ENCODE data around the gene SLC35E1. TPM values are rescaled to one million over a fixed set of nuclear protein-coding genes. Genes with fewer than 3 reads are reported as not detected.
"Not testable (repeated sequence)": the region's sequence is repeated elsewhere in the genome, so short reads cannot be mapped to it uniquely, and the experiment has no call there.

SLC35E1 gene
- total RNA-seq, 2 donors from 2014 or later: 52.2 to 71.5 TPM

DNA sequence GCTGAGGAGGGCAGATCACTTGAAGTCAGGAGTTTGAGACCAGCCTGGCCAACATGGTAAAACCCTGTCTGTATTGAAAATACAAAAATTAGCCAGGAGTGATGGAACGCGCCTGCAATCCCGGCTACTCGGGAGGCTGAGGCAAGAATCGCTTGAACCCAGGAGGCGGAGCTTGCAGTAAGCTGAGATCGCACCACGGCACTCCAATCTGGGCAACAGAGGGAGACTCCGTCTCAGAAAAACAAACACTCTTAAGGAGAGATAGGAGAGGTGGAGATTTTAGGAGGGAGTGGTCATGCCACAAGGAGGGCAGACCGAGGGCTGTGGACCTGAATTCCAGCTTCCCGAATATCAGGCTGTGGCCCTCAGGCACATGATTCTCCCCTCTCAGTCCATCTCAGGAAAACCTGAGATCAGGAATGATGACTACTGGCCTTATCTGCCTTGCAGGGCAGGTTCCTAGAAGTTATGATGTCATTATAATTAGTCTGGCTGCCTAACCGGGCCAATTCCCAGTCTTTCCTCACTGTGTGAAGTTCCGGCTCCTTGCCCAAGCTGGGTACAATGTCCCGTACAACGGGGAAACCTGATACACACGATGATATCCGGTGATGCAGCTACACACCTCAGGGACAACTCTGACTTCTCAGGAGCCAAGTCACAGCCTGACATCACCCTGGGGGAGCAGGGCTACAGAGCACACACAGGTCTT is 2.5 kb downstream of the SLC35E1 start:
- peaks cover 38 to 39% of the 10 kb centered on the region in 2 donors for H3K4me1 Mint-ChIP-seq (ENCODE audit: low read depth in 2 of 2)
- no peaks in the 10 kb centered on the region for H3K27me3 Mint-ChIP-seq
- H3K27ac Mint-ChIP-seq: peak overlapping the region in 1 of 2 donors; percentile 48
- no peaks in the 10 kb centered on the region for H3K9me3 Mint-ChIP-seq
- peak overlapping the region; percentile 39 for H3K4me3 Mint-ChIP-seq
- H3K36me3 Mint-ChIP-seq: peaks cover 9% of the 10 kb centered on the region
- no peak for DNase-seq (ENCODE audit: low spot score)
- ATAC-seq: no peak

DNA sequence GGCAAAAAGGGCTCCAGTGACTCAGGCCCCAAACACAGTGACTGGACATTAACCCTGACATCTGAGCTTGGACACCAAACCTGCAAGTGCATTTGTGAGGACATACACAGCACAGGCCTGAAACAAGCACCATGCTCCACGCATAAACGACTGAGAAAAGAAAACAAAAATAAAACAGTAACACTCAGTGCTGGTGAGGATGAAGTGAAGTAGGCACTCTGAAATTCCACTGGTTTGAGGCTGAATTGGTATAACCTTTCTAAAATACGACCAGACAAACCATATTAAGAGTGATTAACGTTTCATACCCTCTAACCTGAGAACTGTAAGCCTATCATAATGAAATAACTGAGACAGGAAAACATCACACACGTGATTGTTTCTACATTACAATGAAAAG is 5.5 kb downstream of the SLC35E1 start:
- ATAC-seq: no peak
- Mint-ChIP-seq H3K4me3 (peak overlapping the region; percentile 79), H3K27me3 (no peaks in the 10 kb centered on the region), H3K27ac (peak overlapping the region; percentile 72), H3K9me3 (no peaks in the 10 kb centered on the region), H3K36me3 (peaks cover 19% of the 10 kb centered on the region), H3K4me1 (ENCODE audit: low read depth in 2 of 2) (peaks cover 19 to 23% of the 10 kb centered on the region in 2 donors)
- no peak for DNase-seq (ENCODE audit: low spot score)

DNA sequence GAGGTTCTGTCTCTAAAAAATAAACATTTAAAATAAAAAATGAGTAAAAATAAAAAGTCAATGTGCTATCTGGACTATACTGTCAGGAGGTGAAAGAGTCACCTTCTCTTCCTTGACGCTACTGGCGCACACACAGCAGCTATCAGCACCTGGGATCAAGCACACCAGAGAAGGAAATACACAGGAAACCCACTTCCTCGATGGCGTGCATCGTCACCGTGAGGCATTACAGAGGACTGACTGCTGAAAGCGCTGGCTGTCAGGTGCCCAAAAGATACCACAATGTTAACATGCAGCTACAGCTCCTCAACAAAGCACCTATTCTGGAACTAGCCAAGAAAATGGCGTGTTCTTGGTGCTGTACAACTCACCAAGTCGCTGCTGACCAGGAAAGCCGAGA is 6.1 kb downstream of the SLC35E1 start:
- H3K27ac Mint-ChIP-seq: peak overlapping the region; percentile 72
- H3K36me3 Mint-ChIP-seq: peaks cover 20% of the 10 kb centered on the region
- peaks cover 13 to 18% of the 10 kb centered on the region in 2 donors for H3K4me1 Mint-ChIP-seq (ENCODE audit: low read depth in 2 of 2)
- ATAC-seq (peak; percentile 81 to 91), DNase-seq (ENCODE audit: low spot score) (no peak)
- H3K4me3 Mint-ChIP-seq: peak overlapping the region; percentile 79
- H3K27me3 Mint-ChIP-seq: no peaks in the 10 kb centered on the region
- no peaks in the 10 kb centered on the region for H3K9me3 Mint-ChIP-seq

DNA sequence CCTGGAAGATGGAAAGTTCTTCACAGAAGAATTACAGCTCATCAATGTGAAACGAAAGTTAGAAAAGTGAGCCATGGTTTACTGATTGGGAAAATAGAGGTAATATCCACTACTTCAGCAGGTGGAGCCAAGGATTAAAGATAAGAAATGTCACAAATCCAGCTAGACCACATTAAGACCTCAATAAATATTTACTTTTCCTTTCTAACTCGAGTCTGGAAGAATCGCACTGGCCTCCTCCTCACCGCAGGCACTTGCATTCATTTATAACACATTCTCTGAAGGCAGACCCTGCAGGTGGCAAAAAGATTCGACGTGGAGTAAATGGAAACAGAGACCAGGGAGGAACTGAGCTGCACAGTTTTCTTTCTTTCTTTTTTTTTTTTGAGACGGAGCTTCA is 7.4 kb downstream of the SLC35E1 start:
- Mint-ChIP-seq H3K36me3 (peaks cover 25% of the 10 kb centered on the region), H3K27me3 (no peaks in the 10 kb centered on the region), H3K9me3 (no peaks in the 10 kb centered on the region), H3K4me3 (no peak overlapping the region), H3K27ac (no peak overlapping the region), H3K4me1 (ENCODE audit: low read depth in 2 of 2) (peaks cover 9 to 19% of the 10 kb centered on the region in 2 donors)
- DNase-seq (ENCODE audit: low spot score): no peak
- ATAC-seq: no peak

DNA sequence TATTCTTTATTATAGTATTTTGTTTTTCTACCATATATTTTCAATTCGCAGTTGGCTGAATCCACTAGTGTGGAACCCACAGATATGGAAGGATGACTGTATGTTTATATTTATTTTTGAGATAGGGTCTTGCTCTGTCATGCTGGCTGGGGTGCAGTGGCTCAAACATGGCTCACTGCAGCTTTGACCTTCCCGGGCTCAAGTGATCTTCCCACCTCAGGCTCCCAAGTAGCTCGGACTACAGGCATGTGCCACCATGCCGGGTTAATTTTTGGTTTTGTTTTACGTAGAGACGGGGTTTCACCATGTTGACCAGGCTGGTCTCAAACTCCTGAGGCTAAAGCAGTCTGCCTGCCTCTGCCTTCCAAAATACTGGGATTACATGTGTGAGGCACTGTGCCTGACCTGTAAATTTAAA is 9.6 kb downstream of the SLC35E1 start:
- Mint-ChIP-seq H3K9me3 (no peaks in the 10 kb centered on the region), H3K4me1 (ENCODE audit: low read depth in 2 of 2) (peaks cover 9 to 16% of the 10 kb centered on the region in 2 donors), H3K27me3 (no peaks in the 10 kb centered on the region), H3K4me3 (no peak overlapping the region), H3K36me3 (peaks cover 28% of the 10 kb centered on the region), H3K27ac (no peak overlapping the region)
- ATAC-seq (no peak), DNase-seq (ENCODE audit: low spot score) (no peak)

DNA sequence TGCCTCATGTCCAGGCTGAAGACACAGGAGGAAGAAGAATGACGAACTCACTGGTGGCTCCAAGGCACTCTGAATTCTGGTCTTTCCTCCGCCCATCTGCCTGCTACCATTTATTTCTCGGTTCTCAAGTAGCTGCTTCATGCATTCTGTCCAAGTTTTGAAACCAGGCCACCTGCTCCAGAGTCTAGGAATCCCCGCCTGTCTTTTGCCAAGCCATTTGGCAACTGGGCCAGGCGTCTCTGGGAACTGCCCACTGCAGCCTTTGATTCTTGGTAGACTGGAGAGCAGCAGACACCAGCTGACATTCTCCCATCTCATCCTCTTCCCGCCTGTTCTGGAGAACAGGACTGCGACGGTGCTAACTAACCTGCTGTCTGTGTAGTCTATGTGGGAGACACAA is 10.8 kb downstream of the SLC35E1 start:
- DNase-seq (ENCODE audit: low spot score) (no peak), ATAC-seq (no peak)
- H3K27me3 Mint-ChIP-seq: no peaks in the 10 kb centered on the region
- no peak overlapping the region for H3K27ac Mint-ChIP-seq
- peaks cover 3 to 11% of the 10 kb centered on the region in 2 donors for H3K4me1 Mint-ChIP-seq (ENCODE audit: low read depth in 2 of 2)
- H3K36me3 Mint-ChIP-seq: peaks cover 23% of the 10 kb centered on the region
- H3K4me3 Mint-ChIP-seq: no peak overlapping the region
- no peaks in the 10 kb centered on the region for H3K9me3 Mint-ChIP-seq

DNA sequence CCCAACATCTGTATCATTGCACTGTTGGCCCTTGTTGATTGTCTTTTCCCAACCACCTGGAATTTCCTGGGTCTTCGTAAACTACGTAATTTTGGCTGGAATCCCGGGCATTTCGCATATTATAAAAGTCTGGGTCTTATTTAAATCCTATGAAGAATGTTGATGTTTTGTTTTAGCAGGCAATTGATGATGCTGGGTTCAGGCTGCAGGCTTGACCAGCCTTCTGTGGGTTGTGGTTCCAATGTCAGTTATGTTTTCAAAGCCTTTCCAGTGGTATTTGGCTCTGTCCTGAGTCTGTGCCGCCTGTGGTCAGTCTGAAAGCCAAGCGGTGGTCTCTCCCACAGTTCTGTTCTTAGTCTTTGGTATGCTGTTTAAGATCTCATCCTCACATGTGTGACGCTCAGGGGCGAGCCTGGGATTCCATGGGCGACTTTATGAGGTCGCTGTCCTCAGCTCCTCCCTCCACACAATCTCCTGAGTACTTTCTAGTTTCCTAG is 12.4 kb downstream of the SLC35E1 start:
- no peak for DNase-seq (ENCODE audit: low spot score)
- peaks cover 19% of the 10 kb centered on the region for H3K36me3 Mint-ChIP-seq
- no peak for ATAC-seq
- H3K27me3 Mint-ChIP-seq: no peaks in the 10 kb centered on the region
- peaks cover 0 to 4% of the 10 kb centered on the region in 2 donors for H3K4me1 Mint-ChIP-seq (ENCODE audit: low read depth in 2 of 2)
- H3K4me3 Mint-ChIP-seq: no peak overlapping the region
- H3K9me3 Mint-ChIP-seq: no peaks in the 10 kb centered on the region
- no peak overlapping the region for H3K27ac Mint-ChIP-seq

DNA sequence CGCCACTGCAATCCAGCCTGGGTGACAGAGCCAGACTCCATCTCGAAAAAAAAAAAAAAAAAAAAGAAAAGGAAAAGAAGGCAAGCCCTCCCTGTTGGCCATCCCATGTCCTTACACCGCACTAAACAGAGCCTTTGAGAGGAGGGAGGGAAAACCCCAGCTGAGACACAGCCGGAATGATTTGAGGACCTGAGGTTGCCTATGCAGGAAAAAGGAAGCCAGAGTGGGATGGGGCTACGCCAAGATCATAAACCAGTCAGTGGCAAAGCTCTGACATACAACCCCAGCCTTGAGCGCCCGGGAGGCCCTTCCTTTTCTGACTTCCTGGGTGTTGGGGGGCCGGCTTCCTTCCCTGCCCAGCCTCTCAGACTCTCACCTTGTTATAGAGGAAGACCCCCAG is 17.4 kb downstream of the SLC35E1 start:
- peak overlapping the region in 1 of 2 donors; percentile 72 for H3K27ac Mint-ChIP-seq
- H3K27me3 Mint-ChIP-seq: no peaks in the 10 kb centered on the region
- peaks cover 3% of the 10 kb centered on the region for H3K36me3 Mint-ChIP-seq
- no peak for ATAC-seq
- peaks cover 2 to 5% of the 10 kb centered on the region in 2 donors for H3K4me1 Mint-ChIP-seq (ENCODE audit: low read depth in 2 of 2)
- no peaks in the 10 kb centered on the region for H3K9me3 Mint-ChIP-seq
- DNase-seq (ENCODE audit: low spot score): no peak
- H3K4me3 Mint-ChIP-seq: no peak overlapping the region

DNA sequence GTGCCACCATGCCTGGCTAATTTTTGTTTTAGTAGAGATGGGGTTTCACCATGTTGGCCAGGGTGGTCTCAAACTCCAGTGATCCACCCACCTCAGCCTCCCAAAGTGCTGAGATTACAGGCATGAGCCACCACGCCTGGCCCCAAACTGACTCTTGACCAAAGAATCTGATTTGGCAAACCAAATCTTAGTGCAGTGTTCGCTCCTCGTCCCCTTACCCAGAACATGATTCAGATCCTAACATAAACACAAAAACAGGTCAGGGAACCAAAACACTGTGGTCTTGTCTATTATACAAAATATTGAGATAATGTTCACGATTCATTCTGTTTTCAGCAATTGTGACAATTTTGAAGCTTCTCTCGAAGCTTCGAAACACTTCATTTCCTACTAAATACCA is 20.3 kb downstream of the SLC35E1 start:
- not testable (repeated sequence) for H3K36me3 Mint-ChIP-seq; DNase-seq (ENCODE audit: low spot score); H3K9me3 Mint-ChIP-seq; H3K27ac Mint-ChIP-seq; H3K4me1 Mint-ChIP-seq (ENCODE audit: low read depth in 2 of 2); H3K4me3 Mint-ChIP-seq; H3K27me3 Mint-ChIP-seq; ATAC-seq

DNA sequence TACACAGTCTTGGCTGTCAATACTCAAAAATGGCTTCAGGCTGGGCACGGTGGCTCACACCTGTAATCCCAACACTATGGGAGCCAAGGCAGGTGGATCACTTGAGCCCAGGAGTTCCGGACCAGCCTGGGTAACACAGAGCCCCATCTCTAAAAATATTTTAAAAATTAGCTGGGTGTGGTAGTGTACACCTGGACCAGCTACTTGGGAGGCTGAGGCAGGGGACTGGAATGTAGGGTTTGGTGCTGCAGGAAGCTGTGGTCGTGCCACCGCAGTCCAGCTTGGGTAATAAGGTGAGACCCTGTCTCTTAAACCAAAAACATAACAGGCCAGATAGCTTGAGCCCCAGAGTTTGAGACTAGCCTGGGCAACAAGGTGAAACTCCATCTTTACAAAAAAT is 23.3 kb downstream of the SLC35E1 start:
- peaks cover 7 to 10% of the 10 kb centered on the region in 2 donors for H3K4me1 Mint-ChIP-seq (ENCODE audit: low read depth in 2 of 2)
- no peaks in the 10 kb centered on the region for H3K36me3 Mint-ChIP-seq
- no peak overlapping the region for H3K4me3 Mint-ChIP-seq
- ATAC-seq: no peak
- no peak overlapping the region for H3K27ac Mint-ChIP-seq
- no peaks in the 10 kb centered on the region for H3K27me3 Mint-ChIP-seq
- no peak for DNase-seq (ENCODE audit: low spot score)
- no peaks in the 10 kb centered on the region for H3K9me3 Mint-ChIP-seq

DNA sequence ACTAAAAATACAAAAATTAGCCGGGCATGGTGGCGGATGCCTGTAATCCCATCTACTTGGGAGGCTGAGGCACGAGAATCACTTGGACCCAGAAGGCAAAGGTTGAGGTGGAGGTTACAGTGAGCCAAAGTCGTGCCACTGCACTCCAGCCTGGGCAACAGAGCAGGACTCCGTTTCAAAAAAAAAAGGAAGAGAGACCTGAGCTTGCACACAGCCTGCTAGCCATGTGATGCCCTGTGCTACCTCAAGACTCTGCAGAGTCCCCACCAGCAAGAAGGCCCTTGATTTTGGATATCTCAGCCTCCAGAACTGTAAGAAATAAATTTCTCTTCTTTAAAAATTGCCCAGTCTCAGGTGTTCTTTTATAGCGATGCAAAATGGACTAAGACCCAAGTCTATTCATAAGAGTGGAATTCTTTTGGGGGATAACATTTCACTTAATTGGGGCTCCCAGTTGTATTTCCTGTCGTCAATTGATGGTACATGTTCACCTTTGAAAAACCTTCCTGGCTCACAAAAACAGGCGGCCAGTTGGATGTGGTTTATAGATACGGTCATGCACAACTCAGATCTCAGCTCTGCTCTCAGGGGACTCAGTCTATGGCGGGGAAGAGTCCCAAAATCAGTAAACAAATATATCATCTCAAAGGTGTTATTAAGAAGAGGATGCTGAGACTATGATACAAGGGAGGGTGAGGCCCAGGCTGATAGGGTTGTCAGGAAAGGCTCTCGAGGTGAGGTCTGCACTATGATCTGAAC is 27.6 kb downstream of the SLC35E1 start:
- no peak for ATAC-seq
- Mint-ChIP-seq H3K4me1 (ENCODE audit: low read depth in 2 of 2) (peaks cover 23 to 26% of the 10 kb centered on the region in 2 donors), H3K27me3 (no peaks in the 10 kb centered on the region), H3K36me3 (no peaks in the 10 kb centered on the region), H3K4me3 (no peak overlapping the region), H3K9me3 (no peaks in the 10 kb centered on the region), H3K27ac (peak overlapping the region in 1 of 2 donors; percentile 17)
- DNase-seq (ENCODE audit: low spot score): no peak

DNA sequence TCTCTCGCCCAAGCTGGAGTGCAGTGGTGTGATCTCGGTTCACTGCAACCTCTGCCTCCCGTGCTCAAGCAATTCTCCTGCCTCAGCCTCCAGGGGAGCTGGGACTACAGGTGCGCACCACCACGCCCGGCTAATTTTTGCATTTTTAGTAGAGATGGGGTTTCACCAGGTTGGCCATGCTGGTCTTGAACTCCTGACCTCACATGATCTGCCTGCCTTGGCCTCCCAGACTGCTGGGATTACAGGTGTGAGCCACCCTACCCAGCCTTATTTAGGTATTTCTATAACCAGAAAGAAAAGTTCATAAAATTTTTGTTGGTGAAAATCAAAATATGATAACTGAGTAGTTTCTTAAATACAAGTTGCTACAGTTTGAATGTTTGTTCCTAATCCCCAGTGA is 28.5 kb downstream of the SLC35E1 start:
- Mint-ChIP-seq H3K4me3 (peak overlapping the region; percentile 92), H3K4me1 (ENCODE audit: low read depth in 2 of 2) (peaks cover 29 to 33% of the 10 kb centered on the region in 2 donors), H3K27ac (peak overlapping the region; percentile 73 to 91)
- not testable (repeated sequence) for H3K27me3 Mint-ChIP-seq; H3K36me3 Mint-ChIP-seq; DNase-seq (ENCODE audit: low spot score); ATAC-seq; H3K9me3 Mint-ChIP-seq

DNA sequence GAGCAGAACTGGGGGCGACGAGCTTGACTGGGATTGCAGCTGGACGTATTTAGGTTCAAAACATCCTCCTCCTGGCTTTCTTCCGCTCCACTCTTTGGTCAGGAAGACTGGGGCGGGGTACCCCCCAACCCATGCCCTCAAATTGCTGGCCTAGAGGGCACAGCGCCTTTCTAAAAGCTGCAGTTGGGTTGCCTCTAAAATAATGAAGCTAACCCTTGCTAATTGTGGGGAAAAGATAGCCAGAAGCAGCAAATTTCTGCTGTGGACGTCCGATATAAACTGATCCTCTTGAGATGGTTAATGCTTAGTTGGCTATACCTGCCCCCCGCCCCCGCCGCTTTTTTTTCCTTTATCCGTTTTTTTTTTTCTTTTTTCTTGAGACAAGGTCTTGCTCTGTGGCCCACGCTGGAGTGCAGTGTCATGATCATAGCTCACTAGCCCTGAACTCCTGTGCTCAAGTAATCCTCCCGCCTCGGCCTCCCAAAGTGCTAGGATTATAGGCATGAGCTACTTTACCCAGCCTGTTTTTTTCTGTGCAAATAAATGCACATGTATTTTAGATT is 29.2 kb downstream of the SLC35E1 start:
- Mint-ChIP-seq H3K27me3 (no peaks in the 10 kb centered on the region), H3K36me3 (no peaks in the 10 kb centered on the region), H3K27ac (peak overlapping the region; percentile 73 to 91), H3K4me1 (ENCODE audit: low read depth in 2 of 2) (peaks cover 36 to 40% of the 10 kb centered on the region in 2 donors), H3K9me3 (no peaks in the 10 kb centered on the region), H3K4me3 (peak overlapping the region; percentile 92)
- no peak for ATAC-seq
- no peak for DNase-seq (ENCODE audit: low spot score)

All from natural killer cell treated with Interleukin-12 subunit alpha and Interleukin-12 subunit beta and Interleukin-15 and Interleukin-18, amount 100 ng/mL, for 72 hours (primary cell).